GM12801 (cell line): Measurements from ENCODE around the gene GPC3.

Experiments used
- TF ChIP-seq, protein P1 (sequence below): IDR thresholded peaks from one replicate; pipeline ENCODE4 v1.5.1; 2011; ENCODE audit warnings: control low read depth; ENCODE audit not compliant: insufficient read length; ENCODE audit errors: extremely low read depth

Gene GPC3

DNA sequence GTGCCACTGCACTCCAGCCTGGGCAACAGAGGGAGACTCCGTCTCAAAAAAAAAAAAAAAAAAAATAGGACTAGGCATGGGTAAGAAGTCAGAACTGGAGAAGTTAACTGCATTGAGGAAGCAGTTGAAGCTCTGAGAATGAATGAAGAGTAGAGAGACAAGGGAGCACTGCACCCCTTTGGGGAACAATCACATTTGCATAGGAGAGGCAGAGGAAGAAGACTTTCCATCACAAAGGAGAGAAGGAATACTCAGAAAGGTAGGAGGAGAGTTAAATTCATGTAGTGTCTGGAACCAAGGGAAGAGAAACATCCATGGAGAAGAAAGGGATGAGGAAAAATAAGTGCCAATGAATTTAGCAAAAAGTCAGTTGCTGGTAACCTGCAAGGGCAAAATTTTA is 72.4 kb downstream of the GPC3 start:
- TF ChIP-seq, protein P1, sequence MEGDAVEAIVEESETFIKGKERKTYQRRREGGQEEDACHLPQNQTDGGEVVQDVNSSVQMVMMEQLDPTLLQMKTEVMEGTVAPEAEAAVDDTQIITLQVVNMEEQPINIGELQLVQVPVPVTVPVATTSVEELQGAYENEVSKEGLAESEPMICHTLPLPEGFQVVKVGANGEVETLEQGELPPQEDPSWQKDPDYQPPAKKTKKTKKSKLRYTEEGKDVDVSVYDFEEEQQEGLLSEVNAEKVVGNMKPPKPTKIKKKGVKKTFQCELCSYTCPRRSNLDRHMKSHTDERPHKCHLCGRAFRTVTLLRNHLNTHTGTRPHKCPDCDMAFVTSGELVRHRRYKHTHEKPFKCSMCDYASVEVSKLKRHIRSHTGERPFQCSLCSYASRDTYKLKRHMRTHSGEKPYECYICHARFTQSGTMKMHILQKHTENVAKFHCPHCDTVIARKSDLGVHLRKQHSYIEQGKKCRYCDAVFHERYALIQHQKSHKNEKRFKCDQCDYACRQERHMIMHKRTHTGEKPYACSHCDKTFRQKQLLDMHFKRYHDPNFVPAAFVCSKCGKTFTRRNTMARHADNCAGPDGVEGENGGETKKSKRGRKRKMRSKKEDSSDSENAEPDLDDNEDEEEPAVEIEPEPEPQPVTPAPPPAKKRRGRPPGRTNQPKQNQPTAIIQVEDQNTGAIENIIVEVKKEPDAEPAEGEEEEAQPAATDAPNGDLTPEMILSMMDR, result no peak

DNA sequence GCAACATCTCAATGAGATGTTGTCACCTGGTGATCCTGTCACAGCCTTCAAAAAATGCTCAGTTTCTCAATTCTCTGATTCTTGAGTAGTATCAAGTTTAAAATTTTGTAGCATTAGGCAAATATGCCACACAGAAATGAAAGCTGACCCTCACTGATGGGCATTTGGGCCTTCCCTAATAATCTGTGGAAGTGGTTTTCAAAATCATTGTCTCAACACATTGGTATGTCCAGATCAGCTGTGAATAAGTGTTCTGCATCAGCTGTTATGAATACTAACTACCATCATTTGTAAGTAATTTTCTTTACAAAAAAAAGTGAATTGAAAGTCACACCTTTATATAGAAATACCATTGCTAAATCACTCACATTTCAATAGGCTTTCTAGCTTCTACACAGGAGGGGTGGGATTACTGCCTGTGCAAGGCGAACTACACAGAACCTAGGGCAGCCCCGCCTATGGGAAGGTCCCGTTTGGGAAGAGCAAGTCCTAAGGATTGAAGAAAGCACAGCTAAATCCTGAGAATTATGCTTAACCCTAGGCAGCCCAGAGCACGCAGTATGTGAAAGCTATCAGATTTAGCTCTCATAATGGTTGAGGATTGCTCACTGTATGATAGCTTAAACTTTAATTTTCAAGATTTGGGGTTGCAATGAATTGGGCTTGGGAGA is 73.4 kb downstream of the GPC3 start:
- TF ChIP-seq, protein P1, result no peak

DNA sequence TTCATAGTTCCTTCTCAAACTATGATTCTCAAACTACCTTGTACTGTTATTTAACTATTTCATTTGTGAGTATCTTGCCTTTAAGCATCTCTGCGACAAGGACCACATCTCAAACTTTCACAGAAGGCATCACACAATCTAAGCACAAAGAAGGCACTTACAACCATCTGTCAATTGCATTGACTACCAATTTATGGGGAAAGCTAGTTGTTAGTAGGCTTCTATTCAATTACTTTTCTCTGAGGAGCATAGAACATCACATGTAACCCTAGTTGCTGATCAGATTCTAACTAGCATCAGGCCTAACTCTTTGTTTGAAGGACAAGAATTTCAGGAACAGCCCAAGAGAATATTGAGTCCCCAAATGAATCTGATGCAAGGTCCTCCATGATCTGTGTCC is 74.9 kb downstream of the GPC3 start:
- TF ChIP-seq, protein P1, result no peak

DNA sequence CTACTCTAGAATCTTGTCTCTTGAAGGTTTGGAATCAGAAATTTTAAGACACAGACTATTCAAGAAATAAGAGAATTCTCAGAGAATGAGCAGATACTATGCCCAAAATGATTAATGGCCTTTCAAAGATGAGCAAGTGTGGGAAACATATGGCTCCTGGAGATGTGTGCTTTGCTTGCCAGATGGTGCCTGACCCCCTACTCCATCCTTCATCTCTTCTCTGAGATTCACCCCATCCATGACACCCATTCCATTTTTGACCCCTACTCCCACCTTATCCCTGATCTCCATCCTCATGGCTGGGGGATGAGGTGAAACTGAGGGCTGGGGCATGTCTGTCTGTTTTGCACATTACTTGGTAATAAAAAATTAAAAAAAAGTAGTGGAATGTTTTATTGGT is 75.5 kb downstream of the GPC3 start:
- TF ChIP-seq, protein P1, result no peak

DNA sequence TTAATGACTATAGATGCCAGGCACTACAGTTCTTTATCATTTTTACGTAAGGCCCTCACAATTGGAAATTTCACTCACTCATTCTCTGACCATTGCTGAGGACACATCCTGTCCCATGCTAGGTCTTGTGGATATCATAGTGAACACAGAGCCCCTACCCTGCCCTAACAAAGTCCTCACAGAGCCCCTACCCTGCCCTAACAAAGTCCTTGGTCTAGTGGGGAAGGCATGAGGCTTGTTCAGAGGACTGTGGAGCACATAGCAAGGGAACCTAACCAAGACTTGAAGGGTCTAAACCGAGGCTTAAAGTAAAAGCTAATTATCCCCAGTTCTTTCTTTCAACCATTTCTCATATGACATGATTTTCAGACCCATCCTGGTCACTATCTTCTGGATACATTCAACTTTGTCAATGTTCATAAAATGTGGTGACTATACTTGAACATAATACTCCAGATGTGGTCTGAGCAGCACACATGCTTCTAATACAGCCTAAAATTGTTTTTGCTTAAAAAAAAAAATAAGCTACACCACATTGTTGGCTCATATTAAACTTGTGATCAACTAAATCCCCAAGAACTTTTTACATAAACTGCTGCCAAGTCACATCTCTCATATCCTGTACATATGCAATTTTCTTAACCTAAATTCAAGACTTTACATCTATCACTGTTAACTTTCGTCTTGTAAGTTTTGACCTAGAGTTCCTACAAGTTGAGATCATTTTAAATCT is 77.0 kb downstream of the GPC3 start:
- TF ChIP-seq, protein P1, result no peak

DNA sequence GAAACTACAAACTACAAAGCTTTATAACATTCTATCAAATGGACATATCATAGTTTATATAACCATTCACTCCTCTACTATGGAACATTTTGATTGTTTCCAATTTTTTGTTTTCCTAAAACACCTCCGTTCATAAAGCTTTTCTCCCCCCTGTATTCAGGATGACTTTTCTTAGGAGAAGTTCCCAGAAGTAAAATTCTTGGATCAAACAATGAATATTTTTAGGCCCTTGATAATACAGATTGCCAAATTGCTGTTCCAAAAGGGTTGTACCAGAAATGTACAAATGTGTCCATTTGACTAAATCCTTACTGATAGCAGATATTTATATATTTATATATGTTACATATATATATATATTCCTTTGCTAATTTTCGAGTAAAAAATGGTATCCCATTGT is 77.8 kb downstream of the GPC3 start:
- TF ChIP-seq, protein P1, result no peak

DNA sequence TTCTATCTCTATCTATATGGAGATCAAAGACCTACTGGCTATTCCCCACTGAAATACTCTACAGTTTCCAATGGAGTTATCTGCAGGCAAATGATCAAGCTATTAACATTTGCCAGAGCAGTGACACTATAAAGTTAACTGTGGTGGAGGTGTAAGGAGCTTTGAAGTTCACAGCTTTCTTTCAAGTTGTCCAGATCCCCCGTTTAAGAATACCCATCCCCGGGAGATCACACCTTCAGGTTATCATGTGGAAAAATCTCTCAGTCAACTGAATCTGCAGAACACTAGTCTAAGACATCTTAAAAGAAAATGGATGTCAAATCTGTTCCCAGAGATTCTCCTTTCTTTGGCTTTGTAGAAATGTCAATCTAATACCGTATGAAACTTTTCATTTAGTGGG is 80.1 kb downstream of the GPC3 start:
- TF ChIP-seq, protein P1, result no peak
